ENCODE measurements around the gene MYH9.
"Not testable (repeated sequence)": the region's sequence is repeated elsewhere in the genome, so short reads cannot be mapped to it uniquely, and the experiment has no call there.

The MYH9 gene

DNA sequence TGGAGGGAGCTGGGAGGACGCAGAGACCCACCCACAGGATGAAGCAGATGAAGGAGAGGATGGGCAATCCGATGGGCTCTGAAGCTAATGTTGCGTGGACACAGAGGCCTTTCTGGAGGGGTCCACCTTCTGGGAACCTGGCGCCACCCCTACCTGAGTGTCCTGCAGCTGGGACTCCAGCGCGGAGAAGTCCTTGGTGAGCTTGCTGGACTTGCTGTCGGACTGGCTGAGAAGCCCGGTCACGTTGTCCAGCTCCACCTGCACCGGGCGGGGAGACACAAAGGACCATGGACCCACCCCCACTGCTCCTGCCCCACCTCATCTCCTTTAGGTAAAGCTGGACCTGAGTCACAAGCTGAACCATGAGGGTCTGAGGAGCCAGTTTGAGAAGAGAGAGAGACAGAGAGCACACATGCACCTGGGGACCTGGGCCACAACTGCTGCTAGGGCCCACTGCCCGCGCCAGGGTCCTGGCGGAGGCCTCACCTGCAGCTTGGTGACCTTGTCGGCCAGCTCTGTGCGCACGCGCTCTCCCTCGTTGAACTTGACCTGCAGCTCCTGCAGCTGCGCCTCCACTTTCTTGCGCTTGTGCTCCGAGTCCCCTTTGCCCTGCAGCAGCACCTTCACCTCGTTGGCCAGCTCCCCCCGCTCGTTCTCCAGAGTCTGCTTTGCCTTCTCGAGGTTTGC, 94.0 kb downstream of the MYH9 start:
- no peak for DNase-seq (ENCODE audit: low read depth, low spot score)

DNA sequence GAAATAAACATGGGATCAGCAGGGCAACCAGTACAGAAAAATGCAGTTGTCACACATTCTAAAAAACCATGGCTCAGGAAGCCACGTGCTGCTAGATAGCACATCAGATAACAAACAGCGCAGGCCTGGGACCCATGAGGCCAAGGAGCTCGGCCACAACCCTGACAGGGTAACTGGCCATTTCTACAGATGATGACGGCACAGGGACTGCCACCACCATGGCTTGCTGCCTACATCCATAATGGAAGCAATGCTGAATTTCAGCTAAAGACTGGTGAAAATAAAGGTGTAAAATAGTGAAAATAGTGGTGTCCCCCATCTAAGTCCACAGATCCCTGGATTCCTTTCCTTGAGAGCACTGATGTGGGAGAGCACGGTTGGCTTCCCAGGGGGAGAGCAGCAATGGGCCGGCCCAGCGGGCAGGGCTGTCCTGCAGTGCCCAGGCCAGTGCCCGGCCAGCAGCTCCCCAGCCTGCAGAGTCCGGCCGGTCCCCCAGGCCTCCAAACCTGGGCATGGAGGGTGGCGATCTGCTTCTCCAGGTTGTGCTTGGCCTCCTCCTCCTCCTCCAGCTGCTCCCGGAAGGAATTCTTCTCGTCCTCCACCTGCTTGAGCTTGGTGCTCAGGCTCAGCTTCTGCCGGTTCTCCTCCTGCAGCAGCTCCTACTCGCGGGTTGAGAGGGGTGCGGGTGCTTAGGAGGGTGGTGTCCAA, 94.8 kb downstream of the MYH9 start:
- DNase-seq (ENCODE audit: low read depth, low spot score), result no peak

DNA sequence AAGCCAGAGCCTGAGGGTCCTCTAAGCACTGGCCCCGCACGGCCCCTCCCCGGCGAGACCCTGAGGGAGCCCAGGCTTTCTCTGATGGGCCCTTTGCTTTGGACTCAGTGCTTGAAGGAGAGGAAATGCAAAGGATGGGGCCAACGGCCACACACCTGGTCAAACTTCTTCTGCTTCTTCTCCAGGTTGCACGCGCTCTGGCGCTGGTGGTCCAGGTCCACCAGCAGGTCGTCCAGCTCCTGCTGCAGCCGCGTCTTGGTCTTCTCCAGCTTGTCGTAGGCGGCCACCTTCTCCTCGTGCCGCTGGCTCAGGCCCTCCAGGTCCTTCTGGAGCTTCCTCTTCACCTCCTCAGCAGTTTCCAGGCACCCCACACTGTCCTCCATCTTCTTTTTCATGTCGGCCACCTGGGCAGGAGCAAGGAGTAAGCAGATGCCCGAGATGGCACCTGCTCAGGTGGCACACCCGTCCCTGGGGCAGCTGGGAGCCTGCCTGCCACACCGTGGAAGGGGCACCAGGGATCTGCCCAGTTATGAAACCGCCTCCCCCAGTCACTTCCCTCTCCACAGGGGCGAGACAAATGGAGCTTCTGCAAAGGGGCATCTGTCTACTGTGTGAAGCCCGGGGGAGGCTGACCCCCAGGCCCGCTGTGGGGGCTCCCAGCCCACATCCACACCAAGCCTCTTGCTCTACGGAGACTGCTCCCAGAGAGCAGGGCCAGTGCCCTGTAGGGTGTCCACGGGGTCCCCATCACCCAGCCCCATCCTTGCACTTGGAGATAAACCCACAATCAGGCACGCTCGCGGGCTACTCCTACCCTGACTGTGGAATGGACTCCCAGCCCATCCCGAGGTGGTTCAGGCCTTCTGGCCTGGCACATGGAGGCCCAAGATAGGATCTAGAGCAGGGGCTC, 95.7 kb downstream of the MYH9 start:
- DNase-seq (ENCODE audit: low read depth, low spot score), result no peak

- not testable (repeated sequence) for DNase-seq (ENCODE audit: low read depth, low spot score)
Observed at GRCh38 chr22:36290391-36291075, 97.2 kb downstream of the MYH9 start.

DNA sequence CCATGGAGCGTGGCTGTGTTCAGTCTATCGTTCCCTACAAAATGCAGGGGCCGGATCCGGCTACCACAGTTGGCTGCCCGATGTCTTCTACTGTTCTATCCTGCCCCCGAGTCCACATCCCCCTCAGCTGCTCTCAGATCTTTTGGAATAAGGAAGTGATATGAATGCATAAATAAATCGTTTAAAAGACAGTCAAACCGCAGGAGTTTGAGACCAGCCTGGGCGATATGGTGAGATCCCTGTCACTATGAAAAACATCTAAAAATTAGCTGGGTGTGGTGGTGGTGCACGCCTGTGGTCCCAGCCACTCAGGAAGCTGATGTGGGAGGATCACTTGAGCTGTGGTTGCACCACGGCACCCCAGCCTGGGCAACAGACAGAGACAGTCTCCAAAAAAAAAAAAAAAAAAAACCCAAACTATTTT, 97.8 kb downstream of the MYH9 start:
- DNase-seq (ENCODE audit: low read depth, low spot score), result not testable (repeated sequence)

DNA sequence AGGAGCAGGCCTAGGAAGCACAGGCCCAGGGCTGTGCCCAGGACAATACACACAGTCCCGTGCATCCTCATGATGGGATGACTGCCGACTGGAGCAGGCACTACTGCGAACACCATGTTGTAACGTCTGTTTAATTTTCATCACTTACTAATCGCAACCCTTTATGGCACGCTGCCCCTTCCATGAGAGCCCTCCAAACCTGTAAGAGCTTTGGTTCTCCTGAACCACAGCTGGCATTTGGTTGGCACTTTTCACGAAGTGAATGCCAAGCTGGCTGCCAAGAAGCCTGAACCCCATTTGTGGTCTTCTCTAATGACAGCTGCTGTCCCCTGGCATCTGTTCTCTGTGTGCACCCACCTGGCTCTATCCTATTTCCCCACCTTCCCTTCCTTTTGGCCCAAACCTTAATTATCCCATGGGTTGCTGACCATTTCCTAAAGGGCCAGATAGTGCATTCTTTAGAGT, 98.3 kb downstream of the MYH9 start:
- no peak for DNase-seq (ENCODE audit: low read depth, low spot score)

- DNase-seq (ENCODE audit: low read depth, low spot score), result no peak
Observed at GRCh38 chr22:36288571-36289405, 99.0 kb downstream of the MYH9 start.

DNA sequence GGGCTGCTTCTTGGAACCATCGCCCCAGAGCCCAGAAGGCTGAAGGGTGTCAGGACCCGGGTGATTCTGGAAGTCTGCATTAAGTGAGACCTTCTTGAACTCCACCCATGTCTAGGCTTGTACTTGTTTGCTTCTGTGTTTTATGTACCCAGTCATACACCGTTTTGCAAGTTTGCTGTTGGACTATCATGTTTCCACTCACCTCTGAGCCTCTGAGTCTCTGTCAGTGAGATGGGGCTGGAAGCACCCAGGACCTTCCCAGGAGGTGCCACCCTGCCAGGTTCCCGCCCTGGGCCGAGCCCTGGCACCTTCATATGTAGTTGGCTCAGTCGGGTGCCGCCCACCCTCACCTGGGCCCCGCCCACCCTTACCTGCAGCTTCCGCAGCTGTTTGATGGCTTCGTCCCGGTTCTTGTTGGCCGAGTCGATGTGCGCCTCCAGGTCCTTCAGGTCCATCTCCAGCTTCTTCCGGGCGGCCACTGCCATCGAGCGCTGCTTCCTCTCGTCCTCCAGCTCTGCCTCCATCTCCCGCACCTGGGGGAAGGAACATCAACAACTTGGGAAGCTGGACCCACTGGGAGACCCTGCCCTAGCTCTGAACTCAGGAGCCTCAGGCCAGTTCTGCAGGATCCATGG, 99.8 kb downstream of the MYH9 start:
- DNase-seq (ENCODE audit: low read depth, low spot score), result no peak

DNA sequence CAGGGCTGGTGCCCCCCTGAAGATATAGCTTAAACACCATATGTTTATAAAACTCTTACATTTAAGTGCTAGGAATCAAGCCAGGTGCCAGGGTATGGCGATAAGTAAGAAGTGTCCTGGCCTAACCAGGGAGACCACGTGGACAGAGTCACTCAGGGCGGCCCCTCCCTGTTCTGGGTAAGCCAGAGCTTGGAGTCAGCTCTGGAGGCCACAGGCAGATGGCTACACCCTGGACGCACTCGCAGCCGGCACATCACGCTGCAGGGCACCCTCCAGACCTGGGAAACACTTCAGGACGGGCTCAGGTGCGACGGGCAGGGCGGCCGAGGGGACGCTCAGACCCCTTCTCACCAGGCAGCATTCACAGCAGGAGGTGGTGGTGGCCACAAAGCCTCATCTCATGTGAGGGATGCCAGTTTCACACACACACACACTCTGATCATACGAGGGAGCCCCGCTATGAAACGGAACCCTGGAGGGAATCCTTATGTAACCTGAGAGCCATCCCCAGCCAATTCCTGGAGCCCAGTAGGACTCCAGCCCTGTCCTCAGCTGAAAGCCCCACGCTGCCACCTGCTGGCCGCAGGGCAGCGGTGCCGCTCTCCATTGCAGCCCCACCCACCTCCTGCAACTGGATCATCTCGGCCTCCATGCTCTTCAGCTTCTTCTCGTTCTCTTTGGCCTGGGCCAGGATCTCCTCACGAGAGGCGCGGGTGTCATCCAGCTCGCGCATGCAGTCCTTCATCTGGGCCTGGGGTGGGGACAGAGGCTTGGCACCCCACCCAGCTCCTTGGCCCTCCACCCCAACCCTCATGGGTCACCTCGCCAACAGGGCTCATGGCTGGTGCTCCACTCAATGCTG, 101.4 kb downstream of the MYH9 start:
- peak; percentile 95 for DNase-seq (ENCODE audit: low read depth, low spot score)

GRCh38 chr22:36285545-36285944, 102.2 kb downstream of the MYH9 start:
- DNase-seq (ENCODE audit: low read depth, low spot score), result no peak

DNA sequence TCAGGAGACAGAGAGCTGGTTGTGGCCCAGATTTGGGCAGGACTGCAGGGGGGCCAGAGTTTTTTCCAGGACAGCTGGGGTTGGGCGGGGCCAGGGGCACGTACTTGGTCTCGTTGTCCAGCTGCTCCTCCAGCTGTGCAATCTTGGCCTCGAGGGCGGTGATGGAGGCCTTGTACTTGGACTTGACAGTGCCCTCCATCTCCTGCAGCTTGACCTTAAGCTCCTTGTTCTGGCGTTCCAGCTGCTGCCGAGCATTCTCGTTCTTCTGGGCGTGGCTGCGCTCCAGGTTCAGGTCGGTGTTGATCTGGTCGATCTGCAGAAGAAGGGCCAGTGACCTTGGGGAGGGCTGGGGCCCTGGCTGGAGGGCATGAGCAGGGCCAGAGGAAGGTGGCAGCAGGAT, 102.8 kb downstream of the MYH9 start:
- no peak for DNase-seq (ENCODE audit: low read depth, low spot score)

GRCh38 chr22:36284171-36284571, 103.6 kb downstream of the MYH9 start:
- DNase-seq (ENCODE audit: low read depth, low spot score), result no peak

- DNase-seq (ENCODE audit: low read depth, low spot score), result no peak
Observed at GRCh38 chr22:36282328-36282831, 105.4 kb downstream of the MYH9 start.

- no peak for DNase-seq (ENCODE audit: low read depth, low spot score)
Observed at GRCh38 chr22:36281781-36282327, 105.9 kb downstream of the MYH9 start.

DNA sequence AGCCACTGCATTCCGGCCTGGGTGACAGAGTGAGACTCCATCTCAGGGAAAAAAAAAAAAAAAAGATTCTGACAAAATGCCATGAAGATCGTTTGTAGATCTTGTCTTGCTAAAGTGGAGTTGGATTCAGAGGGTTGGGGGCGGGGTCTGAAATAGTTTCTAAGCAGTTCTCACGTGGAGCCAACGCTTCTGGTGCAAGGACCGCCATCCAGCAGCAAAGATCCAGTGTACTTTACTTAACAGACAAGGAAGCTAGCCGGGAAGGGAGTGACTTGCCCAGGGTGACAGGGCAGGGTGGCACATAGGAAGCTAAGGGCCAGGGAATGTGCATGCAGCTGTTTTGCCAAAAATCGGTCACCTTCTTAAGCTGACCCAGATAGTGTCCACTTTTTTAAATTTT, 107.4 kb downstream of the MYH9 start:
- DNase-seq (ENCODE audit: low read depth, low spot score), result no peak

DNA sequence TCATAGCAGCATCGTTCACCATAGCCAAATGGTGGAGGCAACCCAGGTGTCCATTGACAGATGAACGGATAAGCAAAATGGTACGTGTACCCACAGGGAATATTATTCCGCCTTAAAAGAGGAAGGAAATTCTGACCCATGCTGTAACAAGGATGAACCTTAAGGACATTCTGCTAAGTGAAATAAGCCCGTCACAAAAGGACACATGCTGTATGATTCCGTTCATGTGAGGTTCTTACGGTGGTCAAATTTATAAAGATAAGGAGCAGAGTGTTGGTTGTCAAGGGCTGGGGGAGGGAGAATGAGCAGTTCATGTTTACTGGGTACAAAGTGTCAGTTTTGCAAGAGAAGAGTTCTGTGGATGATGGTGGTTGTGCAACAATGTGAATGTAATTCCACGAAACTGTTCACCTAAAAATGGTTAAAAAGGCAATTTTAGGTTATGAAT, 108.5 kb downstream of the MYH9 start:
- no peak for DNase-seq (ENCODE audit: low read depth, low spot score)

DNA sequence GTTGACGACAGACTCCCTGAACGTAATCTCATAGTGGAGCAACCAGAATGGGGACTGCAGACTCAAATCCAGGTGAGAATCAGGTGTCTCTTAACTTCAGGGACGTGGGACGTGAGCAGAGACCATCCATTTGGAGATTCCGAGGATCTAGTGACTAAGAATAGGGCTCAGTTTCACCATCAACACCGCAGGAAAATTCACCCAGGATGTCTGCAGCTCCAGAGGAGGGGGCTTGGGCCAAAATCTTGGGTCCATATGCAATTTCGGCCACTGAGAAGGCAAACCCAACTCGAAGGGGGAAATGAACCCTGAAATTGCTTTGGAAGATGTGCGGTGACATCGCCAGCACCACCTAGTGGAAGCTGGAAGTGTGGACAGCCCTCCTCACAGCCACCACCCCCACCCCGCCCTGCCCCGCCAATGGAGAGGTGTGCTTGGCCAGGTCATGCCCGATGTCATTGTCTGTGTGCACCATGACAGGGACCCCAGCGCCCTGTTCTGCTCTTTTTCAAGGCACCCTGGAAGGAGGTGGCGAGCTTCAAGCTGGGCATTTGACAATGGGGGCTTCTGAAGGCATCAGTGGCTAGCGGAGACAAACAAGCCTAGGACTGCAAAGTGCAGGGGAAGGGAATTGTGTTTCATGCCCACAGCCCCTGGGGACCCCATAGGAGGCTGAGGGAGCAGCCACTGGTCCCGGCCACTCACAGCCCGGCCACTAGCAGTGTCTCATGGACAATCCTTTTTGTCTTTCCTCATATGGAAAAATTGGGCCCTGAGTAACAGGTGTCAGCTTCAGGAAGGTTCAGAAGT, 110.1 kb downstream of the MYH9 start:
- DNase-seq (ENCODE audit: low read depth, low spot score), result peak; percentile 79

GRCh38 chr22:36274531-36274930, 113.2 kb downstream of the MYH9 start:
- no peak for DNase-seq (ENCODE audit: low read depth, low spot score)

Data from ELF-1 (cell line).